GM11168 (cell line): ENCODE measurements around the gene SMG6.

Experiments
- in situ Hi-C: fragments of 300-500 bp; cut with MboI; formaldehyde crosslinking; loops from one replicate; pipeline ENCODE4 v1.12.0; 2022; ENCODE audit warnings: low sequenced_read_pairs; ENCODE audit not compliant: unreplicated experiment

The SMG6 gene

DNA sequence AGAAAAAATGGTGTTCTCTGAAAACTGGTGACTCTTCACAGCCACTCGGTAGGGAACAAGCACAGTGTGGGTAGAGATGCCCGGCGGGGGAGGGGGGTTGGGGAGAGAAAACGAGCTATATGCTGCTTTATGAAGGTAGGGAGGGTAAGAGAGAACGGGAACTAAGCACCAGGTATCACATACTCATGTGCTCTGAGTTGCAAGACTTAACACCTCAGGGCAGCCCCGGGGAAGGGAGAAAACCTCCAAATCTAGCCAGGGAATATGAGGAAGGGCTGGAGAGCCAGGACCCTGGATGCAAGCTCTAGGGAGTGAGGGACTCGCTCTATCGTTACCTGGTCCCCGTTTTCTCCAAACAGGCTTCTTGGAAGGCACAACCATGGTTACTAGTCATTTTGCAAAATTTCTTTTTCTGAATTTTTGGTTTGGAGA, 213.4 kb downstream of the SMG6 start:
- in situ Hi-C loops = no loop called here

DNA sequence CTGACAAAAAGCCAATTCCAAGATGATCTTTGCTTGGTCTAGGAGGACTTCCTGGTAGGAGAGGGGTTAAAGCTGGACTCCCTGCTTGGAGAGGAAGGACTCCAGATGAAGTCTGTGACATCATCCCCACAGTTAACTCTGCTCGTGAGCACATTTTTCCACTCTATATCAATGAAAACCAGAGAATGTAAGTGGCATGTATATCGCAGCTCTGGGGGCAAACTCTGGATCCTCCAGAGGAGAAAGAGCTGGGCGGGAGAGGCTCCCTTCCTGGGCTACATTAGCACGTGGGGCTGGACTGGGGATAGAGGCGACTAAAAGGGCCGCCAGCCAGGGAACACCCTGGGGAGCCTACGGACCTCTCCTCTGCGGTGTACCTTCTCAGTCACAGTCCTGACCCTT, 214.6 kb downstream of the SMG6 start:
- in situ Hi-C loops = loop anchor here (10.0 kb wide), 1 partner anchor 146 kb away; no protein-coding TSS in a partner anchor

DNA sequence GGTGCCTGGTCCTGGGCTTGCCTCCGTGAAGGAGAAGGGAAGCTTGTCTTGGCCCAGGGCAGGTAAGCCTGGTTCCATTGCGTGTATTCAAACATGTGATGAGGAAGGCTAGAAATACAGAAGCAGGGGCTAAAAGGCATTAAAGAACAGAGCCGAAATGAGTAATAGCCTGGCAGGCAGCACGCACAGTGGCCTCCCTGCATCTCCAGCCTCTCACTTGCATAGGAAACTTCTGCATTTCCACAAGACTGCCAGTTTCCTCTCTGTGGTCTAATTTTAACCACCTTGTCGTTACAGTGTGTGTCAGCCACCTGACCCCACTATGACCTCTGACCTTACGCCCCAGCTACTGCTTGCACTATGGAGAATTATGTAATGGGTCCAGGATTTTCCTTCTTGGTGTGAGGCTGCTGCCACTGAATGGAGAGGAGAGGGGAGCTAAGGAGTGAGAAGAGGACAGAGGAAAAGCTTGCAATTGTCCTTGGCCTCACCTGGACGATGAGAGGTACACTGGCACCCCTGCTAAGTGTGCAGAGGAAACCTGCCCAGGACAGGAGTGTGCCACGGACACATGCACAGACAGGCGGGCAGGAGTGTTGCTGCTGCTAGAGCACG, 215.9 kb downstream of the SMG6 start:
- in situ Hi-C loops = loop anchor here (10.0 kb wide), 1 partner anchor 147 kb away; no protein-coding TSS in a partner anchor

DNA sequence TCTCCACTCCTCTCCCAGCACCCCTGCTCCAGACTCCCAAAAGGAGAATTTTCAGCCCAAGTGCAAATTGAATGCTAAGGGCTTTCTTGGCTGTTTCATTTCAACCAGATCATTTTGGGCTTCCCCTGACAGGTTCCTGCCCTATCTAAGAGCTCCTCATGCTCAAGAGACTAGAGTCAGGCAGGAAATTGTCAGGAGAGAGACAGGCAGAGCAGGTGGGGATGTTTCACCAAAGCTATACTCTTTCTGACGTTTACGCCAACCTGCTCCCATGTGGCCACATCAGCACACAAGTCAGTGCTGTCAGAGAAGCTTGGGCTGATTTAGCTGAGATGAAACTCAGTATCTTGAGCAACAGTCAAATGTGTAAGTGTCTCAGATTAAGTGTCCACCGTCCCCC, 217.3 kb downstream of the SMG6 start:
- in situ Hi-C loops = loop anchor here (10.0 kb wide), 1 partner anchor 148 kb away; no protein-coding TSS in a partner anchor

DNA sequence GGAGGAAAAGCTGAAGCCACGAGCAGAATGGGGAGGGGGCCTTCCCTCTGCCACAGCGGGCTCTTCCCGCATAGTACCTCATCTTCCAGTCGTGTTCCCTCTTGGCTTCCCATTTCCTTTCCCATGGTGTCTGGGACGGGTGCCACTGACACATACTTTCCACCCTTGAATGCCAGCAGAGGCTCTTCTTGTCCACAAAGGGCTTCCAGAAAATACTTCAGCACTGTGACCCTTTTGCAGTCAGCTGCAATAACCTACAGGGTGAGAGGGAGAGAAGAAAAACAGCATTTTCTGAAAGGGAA, 218.0 kb downstream of the SMG6 start:
- in situ Hi-C loops = loop anchor here (10.0 kb wide), 1 partner anchor 149 kb away; no protein-coding TSS in a partner anchor

DNA sequence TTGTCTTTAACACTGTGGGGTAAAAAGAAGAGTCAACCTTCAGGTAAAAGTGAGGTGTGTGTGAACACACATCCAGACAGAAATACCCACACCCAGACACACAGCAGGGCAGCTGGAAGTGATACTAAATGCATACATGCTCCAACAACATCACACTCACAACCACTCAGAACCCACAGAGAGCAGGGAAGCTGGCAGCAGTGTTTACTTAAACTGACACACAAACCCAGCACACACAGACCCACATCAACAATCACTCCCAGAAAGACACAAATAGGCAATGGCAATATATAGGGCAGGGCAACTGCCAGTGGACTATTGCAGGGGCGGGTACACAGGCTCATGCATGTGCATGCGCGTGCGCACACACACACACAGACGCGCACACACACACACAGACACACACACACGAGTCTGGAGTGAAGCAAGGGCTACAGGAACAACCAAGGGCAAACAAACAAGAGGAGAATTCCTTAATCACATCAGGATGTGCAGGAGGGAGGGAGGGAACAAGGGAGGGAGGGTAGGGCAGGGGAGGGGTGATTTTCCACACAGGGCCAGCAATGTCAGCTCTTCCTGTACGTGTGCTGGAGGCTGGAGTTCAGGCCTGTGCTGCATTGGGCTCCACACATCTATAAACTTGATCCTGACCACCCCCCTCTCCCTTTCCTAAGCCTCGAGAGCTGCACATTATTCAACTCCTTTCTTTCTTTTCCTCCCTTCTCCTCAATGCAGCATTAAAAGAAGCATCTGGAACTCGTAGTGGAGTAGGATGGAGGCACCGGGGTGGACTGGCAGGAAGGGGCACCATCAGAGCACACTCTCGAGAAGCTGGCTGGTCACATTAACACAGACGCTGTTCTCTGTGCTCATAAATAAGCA, 218.6 kb downstream of the SMG6 start:
- in situ Hi-C loops = loop anchor here (10.0 kb wide), 1 partner anchor 150 kb away; no protein-coding TSS in a partner anchor

DNA sequence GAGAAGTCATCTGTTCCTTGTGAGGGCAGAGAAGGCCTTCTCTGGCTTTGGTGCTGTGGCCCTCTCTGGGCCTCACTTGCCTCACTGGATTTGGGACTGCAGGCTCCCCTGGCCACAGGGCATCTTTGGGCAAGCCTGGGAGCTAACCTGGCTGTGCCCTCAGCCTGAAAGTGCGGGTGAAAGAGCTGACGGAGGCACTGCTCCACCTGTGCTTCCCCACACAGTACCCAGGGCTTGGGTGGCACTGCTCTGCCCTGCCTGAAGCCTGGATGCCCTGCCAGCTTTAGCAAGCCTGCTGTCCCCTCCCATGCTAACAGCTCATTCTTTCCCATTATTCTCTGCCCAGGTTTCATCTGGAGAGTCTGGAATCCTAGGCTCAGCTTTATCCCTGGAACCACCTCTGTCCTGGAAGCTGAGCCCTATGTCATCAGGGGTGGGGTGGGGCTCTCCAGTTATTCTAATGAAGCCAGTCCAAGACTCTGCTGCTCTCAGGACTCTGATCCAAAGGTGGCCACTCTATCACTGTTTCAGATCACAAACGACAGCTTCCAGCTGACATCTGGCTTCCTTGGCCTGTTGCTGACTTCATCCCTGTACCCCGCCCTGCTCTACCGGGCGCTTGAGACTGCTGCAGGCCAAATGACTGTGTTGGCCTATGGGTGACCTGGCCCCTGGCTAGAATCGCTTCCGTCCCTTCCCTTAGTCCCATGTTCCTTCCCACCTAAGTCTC, 219.4 kb downstream of the SMG6 start:
- in situ Hi-C loops = loop anchor here (10.0 kb wide), 1 partner anchor 151 kb away; no protein-coding TSS in a partner anchor

DNA sequence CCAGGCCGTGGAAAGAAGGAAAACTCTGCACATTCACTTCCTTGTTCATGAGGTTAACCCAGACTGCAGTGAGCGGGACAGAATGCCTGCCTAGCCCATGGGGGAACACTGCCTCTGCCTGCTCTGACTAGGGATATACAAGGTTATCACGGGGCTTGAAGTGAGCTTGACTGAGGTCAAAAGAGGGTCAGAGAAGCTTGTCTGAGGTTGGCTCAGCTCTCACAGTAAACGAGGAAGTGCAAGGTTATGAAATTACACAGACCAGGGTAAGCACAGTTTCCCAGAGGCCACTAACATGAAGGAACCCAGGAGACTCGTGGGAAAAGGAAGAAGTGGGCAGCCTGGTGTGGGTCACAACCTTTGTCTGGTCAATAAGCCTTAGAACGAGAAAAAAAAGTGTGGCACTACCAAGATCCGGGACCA, 220.0 kb downstream of the SMG6 start:
- in situ Hi-C loops = loop anchor here (10.0 kb wide), 1 partner anchor 151 kb away; no protein-coding TSS in a partner anchor

DNA sequence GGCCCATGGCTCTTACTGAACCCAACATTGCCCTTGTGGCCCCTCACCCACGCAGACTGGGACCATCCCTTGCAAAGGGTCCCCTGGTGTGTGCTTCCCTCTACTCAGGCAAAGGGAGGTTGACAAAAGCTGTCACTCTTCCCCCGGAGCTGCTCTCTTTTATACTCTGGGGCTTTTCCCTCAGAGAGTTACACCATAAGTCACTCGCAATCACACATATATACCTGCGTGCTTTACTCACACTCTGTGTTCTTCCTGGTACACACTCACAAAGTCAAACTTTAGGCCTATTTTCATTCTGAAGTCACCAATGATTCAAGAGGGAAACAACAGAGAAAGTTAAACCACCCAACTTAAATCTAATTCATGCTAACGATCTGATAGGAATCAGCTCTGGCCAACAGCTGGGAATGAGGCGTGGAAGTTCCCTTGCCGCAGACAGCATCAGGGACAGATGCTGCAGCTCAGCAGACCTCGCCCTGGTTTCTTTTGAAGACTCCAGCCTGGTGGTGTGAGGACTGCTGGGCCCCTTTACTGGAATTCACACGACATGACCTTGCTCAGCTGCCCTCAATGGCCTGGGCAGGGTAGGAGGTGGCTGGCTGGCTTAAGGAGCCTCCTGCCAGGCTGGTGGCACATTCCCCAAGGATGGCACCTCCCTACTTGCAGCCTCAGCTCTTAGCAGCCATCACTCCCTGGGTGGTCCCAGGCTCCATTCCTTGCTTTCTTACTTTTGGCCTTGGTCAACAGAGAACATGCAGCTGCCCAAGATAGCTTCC, 221.4 kb downstream of the SMG6 start:
- in situ Hi-C loops = loop anchor here (10.0 kb wide), 1 partner anchor 153 kb away; no protein-coding TSS in a partner anchor

DNA sequence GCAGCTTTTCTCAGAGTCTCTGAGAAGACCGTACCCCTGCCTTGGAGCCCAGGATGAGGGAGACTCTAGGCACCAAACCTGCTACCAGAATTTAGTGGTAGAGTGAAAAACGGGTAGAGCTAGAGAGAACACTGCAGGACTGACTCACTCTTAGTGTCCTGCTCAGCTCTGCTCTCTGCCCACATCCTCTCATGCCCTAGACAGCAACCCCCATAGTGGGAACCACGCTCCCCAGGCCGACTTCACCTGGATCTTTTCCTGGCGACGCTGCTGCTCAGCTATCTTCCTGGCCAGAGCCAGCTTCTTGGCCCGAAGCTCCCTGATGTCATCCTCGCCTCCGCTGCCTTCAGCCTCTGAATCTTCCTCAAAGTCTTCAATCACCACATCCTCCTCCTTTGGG, 222.0 kb downstream of the SMG6 start:
- in situ Hi-C loops = loop anchor here (10.0 kb wide), 1 partner anchor 153 kb away; no protein-coding TSS in a partner anchor

DNA sequence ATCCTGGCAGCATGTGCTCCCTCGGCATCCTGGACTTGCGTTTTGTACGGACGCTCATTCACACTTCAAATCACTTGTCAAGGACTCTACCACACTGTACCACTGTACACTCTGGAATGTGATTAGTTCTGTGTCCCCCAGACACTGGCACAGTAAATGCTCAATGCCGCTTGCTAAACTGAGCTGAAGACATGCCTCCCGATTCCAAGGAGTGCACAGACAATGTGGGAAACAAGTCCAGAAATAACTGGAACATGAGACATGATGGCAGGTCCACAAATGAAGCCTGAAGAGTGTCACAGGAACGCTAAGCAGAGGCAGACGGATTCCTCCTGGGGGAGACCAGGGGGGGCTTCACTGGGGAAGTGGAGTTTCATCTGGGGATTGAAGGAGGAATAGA, 226.5 kb downstream of the SMG6 start:
- in situ Hi-C loops = no loop called here

DNA sequence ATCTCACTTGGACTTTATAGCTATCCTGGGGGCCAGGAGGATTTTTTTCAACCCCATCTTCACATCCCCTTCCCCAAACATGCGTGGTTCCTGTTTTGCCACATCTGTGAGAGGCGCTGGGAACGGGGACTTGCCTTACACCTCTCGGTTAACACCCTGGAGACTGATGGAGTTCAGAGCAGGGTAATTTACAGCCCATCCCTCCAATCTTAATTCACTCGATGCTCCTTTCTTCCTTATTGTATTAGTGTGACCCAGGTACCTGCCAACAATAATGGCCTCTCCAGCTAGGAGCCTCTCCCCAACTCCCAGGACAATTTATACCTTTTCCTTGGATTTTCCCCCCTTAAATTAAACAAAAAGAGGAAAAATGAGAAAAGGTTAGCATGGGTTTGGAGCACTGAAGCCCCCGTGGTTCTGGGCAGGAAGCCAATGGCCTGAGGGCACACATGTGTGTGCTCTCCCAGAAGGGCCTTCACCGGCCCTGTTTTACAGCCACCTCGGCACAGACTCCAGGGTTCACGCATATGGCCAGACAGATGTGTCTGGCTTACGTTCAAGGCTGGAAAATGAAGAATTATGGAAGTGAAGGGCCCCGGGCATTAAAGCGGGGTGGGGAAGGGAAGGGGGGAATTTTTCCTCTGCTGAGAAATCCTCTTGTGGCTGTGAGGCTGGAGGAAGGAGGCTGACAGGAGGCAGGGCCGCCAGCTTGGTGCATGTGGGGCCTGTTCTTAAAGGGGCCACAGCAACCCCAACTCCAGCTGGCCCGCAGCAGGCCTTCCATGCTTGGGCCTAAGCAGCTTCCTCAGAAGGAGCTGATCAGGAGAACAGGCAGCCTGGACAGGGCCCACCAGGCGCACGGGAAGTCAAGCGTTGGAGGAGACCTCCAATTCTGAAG, 227.2 kb downstream of the SMG6 start:
- in situ Hi-C loops = no loop called here

DNA sequence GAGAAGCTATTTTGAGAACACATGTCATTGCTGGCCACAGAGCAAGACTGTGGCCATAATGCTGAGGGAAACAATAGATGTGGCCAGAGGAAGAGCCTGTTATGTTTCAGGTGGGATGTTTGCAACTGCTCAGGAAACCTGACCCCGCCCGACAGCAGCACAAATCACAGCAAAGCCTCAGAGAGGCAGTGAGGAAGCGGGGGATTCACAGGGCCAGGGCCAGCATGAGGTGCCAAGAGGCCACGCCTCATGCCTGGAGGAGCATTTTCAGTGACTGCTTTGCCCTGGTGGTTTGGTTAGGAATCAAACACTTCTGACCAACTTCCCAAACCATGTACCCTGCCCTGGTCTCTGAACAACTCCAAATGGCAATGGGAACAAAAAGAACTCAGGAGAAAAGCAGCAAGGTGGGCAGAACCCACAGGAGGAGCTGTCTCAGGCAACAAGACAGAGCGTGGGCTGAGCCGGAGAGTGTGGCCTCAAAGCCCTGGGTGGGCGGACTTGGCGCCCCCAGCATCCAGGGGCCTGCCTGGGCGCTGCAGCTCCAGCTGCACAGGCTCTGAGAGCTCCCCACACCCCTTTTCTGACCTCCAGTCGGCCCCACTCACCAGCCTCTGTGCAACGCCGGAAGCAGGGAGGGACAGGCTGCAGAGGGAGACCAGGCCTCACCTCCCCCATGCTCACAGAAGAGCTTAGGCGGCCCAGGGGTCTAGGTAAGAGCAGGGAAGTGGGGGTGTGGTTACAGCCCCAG, 228.1 kb downstream of the SMG6 start:
- in situ Hi-C loops = no loop called here

DNA sequence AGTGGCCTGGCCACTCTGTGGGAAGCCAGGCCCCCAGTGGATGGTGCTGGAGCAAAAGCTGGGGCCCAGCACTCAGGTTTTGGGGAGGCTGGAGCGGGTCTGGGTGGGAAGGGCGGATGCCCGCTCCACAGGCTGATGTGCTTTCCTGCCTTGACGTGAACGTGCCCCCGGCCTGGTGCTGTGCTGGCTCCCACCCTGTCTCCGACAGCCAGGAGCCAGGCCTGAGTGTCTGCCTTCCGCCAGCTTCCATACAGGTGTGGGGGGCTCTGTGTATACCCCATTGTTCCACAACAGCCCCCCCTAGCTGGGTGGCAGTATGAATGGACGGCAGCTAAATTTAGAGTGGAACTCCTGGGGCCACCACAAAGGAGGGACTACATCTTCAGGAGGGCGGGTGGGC, 228.7 kb downstream of the SMG6 start:
- in situ Hi-C loops = no loop called here

DNA sequence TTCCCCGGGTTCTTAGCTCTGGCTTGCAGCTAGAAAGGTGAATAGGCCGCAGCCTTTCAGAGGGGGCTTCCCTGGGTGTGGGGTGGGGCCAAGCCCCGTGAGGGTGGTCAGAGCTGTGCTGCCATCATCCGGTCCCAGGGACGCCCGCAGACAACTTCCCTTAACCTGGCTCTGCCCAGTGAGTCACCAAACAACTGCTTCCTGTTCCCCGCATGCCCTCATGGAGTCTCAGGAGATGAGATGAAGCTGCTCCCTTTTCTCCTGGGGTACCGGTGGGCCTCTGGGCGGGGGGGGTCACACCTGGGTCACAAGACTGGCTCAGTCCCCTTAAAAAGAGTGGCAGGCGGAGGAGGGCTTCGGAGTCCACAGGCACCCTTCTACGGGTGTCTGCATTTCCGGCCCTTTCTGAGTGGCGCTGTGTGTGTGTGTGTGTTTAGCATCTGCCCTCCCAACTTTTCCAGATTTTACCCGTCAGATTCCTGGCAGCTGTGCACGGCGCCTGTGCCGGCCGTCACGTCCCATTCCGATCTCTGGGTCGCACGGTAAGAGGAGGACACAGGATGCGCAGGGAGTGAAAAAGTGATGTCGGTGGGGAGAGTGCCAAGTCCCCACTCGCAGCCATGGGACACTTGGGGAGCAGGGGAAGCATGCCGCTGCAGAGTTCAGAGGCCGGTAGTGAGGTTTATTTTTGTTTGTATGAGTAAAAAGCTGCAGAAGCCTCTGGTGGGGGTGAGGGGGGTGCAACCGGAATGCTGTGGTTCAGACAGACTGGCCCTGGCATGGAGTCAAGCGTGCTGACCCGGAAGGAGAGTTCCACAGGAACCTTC, 231.9 kb downstream of the SMG6 start:
- in situ Hi-C loops = no loop called here

DNA sequence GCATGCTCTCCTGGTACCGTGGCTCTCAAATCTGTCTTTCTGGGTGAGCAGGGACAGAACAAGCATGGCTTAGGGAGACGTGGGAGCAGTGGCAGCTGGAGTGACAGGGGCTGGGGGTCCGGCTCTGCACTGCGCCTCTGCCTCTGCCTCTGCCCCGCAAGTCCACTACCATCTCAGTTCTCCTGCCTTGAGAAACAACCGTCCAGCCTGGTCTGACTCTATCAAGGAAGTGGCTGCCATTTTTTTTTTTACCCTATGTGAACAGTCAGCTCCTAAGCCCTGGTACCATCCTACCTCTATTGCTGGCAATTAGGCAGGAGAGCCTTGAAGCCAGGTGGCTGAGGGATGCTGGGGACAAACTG, 232.6 kb downstream of the SMG6 start:
- in situ Hi-C loops = no loop called here

DNA sequence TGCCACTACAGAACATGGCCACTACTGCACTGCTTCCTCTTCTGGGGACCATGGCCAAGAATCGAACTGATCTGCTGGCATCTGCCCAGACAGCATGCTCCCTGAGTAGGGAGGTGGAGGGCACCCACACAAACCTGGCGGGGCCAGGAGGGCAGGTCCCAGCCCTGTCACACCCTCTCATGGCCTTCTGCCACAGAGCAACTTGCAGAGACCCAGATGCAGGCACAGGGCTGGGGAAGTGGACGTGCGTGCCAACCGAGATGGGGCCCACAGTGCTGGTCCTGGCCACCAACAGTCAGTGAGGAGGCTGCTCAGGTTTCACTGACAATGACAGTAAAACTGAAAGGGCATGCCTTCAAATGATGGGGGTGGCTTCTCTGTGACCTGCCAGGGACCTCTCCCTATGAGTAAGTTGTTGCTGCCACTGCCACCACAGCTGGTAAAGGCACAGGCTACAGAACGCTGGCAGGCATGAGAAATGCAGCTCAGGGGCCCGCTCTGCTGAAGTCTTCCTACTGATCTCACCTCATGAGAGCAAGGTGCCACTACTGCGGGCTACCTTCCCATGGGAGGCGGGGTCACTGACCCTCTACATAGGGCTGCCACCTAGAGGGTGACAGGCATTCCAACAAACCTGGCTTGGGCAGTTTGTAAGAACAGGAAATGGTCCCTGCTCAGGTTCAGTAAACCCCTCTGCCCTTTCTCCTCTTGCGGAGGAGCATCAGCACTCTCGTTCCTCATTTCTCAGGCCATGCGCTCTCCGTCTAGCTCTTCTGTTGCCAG, 233.2 kb downstream of the SMG6 start:
- in situ Hi-C loops = no loop called here
